Measurements from ENCODE around the gene CHMP4B. TPM values are rescaled to one million over a fixed set of nuclear protein-coding genes. Genes with fewer than 3 reads are reported as not detected.

Gene CHMP4B
- total RNA-seq, 5 donors from 2014 or later (not counting 1 experiment from before 2014, with no cell fraction given) = 45.1 to 64.7 (median 60.8) TPM

DNA sequence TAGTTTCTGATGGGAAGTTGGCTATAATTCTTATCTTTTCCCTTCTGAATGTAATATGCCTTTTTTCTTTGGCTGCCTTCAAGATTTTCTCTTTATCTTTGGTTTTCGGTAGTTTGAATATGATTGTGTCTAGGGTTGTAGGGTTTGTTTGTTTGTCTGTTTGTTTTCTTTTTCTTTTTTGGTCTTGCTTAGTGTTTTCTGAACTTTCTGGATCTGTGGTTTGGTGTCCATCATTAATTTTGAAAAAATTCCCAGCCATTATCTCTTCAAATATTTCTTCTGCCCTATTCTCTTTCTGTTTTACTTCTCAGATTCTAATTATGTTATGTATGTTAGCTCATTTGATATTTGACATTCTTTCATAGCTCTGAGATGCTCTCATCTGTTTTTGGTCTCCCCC lies 79.4 kb downstream of the CHMP4B start:
- no peaks in the 10 kb centered on the region for H3K4me1 ChIP-seq (ENCODE audit: control insufficient read depth in 1 of 2, extremely low read depth in 1 of 2, insufficient read depth in 2 of 2, low read length in 2 of 2)
- Mint-ChIP-seq H3K36me3 (no peaks in the 10 kb centered on the region), H3K27ac (no peak overlapping the region), H3K27me3 (no peaks in the 10 kb centered on the region), H3K4me1 (no peaks in the 10 kb centered on the region), H3K4me3 (no peak overlapping the region), H3K9me3 (peaks cover 0 to 9% (median 9%) of the 10 kb centered on the region in 3 donors)
- no peaks in the 10 kb centered on the region for H3K36me3 ChIP-seq (ENCODE audit: control insufficient read depth in 2 of 2, extremely low read depth in 1 of 2, insufficient read depth in 1 of 2, low read length in 1 of 2)
- no peak overlapping the region for H3K27ac ChIP-seq (ENCODE audit: low read length)
- DNase-seq = no peak
- WGBS (ENCODE audit: insufficient coverage) = no CpG with 5 or more reads among the region's 1 CpG
- CTCF ChIA-PET = no interaction called here
- no peak for ATAC-seq (replicated peaks in 1 of 4)
- POLR2A ChIA-PET = no interaction called here
- no peak overlapping the region for H3K4me3 ChIP-seq (ENCODE audit: control insufficient read depth in 1 of 2, extremely low read depth in 1 of 2, low read length in 1 of 2)
- H3K27me3 ChIP-seq (replicated peaks in 1 of 2; ENCODE audit: control insufficient read depth in 2 of 2, extremely low read depth in 1 of 2, insufficient read depth in 2 of 2, low read length in 1 of 2) = peaks cover 0 to 14% of the 10 kb centered on the region in 2 experiments
- no peaks in the 10 kb centered on the region for H3K9me3 ChIP-seq

DNA sequence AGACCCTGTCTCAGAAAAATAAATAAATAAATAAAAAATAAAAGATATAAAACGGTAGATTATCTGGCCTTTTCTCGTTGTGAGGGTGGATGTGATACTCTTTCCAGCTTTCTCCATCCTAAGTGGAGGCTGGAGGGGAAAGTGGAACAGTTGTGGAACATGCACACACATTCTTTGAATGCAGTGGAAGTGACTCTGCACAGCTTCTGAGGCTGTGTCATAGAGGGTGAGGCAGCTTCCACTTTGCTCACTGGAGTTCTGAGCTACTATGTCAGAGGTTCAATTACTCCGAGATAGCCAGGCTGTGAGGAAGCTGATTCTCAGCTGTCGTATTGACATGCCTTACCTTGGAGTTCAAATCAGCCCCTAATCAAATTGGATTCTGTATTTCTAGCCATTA lies 82.2 kb downstream of the CHMP4B start:
- peaks cover 0 to 9% (median 9%) of the 10 kb centered on the region in 3 donors for H3K9me3 Mint-ChIP-seq
- H3K27ac ChIP-seq (ENCODE audit: low read length) = no peak overlapping the region
- H3K4me1 ChIP-seq (ENCODE audit: control insufficient read depth in 1 of 2, extremely low read depth in 1 of 2, insufficient read depth in 2 of 2, low read length in 2 of 2) = no peaks in the 10 kb centered on the region
- no peaks in the 10 kb centered on the region for H3K4me1 Mint-ChIP-seq
- H3K9me3 ChIP-seq = no peaks in the 10 kb centered on the region
- ATAC-seq (replicated peaks in 1 of 4) (no peak), DNase-seq (no peak)
- no CpG with 5 or more reads among the region's 4 CpGs for WGBS (ENCODE audit: insufficient coverage)
- no peak overlapping the region for H3K4me3 ChIP-seq (ENCODE audit: control insufficient read depth in 1 of 2, extremely low read depth in 1 of 2, low read length in 1 of 2)
- no peaks in the 10 kb centered on the region for H3K36me3 ChIP-seq (ENCODE audit: control insufficient read depth in 2 of 2, extremely low read depth in 1 of 2, insufficient read depth in 1 of 2, low read length in 1 of 2)
- peaks cover 0 to 22% of the 10 kb centered on the region in 2 experiments for H3K27me3 ChIP-seq (replicated peaks in 1 of 2; ENCODE audit: control insufficient read depth in 2 of 2, extremely low read depth in 1 of 2, insufficient read depth in 2 of 2, low read length in 1 of 2)
- no peak overlapping the region for H3K27ac Mint-ChIP-seq
- no peaks in the 10 kb centered on the region for H3K36me3 Mint-ChIP-seq
- H3K27me3 Mint-ChIP-seq = peaks cover 10 to 13% of the 10 kb centered on the region in 2 donors
- CTCF ChIA-PET = no interaction called here
- POLR2A ChIA-PET = no interaction called here
- H3K4me3 Mint-ChIP-seq = no peak overlapping the region

DNA sequence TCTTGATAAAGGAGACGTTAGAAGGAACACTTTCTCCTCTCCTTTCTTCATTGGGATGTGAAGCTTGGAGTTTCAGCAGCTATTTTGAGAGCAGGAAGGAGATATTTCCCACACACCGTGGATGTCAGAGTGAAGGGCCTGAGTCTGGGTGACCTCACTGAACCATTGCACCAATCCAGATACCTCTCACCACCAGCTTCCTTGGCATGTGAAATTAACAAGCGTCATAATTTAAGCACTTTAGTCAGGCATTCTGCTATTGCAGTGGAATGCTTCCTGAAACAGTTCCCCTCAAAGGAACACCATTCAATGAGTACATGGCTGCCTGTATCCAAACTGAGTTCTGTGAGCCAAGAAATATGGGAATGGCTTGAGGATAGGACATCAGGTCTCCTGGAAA lies 83.7 kb downstream of the CHMP4B start:
- Mint-ChIP-seq H3K4me1 (no peaks in the 10 kb centered on the region), H3K27ac (no peak overlapping the region), H3K9me3 (peaks cover 0 to 9% (median 9%) of the 10 kb centered on the region in 3 donors), H3K4me3 (no peak overlapping the region), H3K27me3 (peaks cover 10 to 19% of the 10 kb centered on the region in 2 donors), H3K36me3 (no peaks in the 10 kb centered on the region)
- no peak overlapping the region for H3K27ac ChIP-seq (ENCODE audit: low read length)
- DNase-seq (no peak), ATAC-seq (replicated peaks in 1 of 4) (no peak)
- no peaks in the 10 kb centered on the region for H3K9me3 ChIP-seq
- 100% methylated on average over 1 of the region's 3 CpGs for WGBS (ENCODE audit: insufficient coverage)
- H3K36me3 ChIP-seq (ENCODE audit: control insufficient read depth in 2 of 2, extremely low read depth in 1 of 2, insufficient read depth in 1 of 2, low read length in 1 of 2) = no peaks in the 10 kb centered on the region
- peaks cover 0 to 15% of the 10 kb centered on the region in 2 experiments for H3K27me3 ChIP-seq (replicated peaks in 1 of 2; ENCODE audit: control insufficient read depth in 2 of 2, extremely low read depth in 1 of 2, insufficient read depth in 2 of 2, low read length in 1 of 2)
- no peaks in the 10 kb centered on the region for H3K4me1 ChIP-seq (ENCODE audit: control insufficient read depth in 1 of 2, extremely low read depth in 1 of 2, insufficient read depth in 2 of 2, low read length in 2 of 2)
- no peak overlapping the region for H3K4me3 ChIP-seq (ENCODE audit: control insufficient read depth in 1 of 2, extremely low read depth in 1 of 2, low read length in 1 of 2)
- ChIA-PET POLR2A (no interaction called here), CTCF (no interaction called here)

DNA sequence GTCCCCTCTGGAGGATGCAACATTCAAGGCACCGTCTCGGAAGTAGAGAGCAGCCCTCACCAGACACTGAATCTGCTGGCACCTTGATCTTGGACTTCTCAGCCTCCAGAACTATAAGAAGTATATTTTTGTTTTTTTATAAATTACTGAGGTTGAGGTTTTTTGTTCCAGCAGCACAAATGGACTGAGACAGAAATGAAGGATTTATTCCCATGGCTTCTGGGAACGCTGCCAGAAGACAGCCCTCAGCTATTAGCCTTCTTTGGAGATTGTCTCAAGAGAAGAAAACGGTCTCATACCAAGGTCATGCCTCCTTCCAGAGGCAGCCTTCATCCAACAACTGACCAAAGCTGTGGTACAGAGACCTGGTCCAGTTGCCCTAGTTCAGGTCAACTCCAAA lies 85.4 kb downstream of the CHMP4B start:
- 60% methylated on average over 2 of the region's 4 CpGs for WGBS (ENCODE audit: insufficient coverage)
- Histone ChIP-seq H3K27ac (ENCODE audit: low read length) (no peak overlapping the region), H3K36me3 (ENCODE audit: control insufficient read depth in 2 of 2, extremely low read depth in 1 of 2, insufficient read depth in 1 of 2, low read length in 1 of 2) (no peaks in the 10 kb centered on the region), H3K4me1 (ENCODE audit: control insufficient read depth in 1 of 2, extremely low read depth in 1 of 2, insufficient read depth in 2 of 2, low read length in 2 of 2) (no peaks in the 10 kb centered on the region), H3K9me3 (no peaks in the 10 kb centered on the region), H3K27me3 (replicated peaks in 1 of 2; ENCODE audit: control insufficient read depth in 2 of 2, extremely low read depth in 1 of 2, insufficient read depth in 2 of 2, low read length in 1 of 2) (peaks cover 0 to 19% of the 10 kb centered on the region in 2 experiments), H3K4me3 (ENCODE audit: control insufficient read depth in 1 of 2, extremely low read depth in 1 of 2, low read length in 1 of 2) (no peak overlapping the region)
- Mint-ChIP-seq H3K27me3 (peaks cover 10 to 29% of the 10 kb centered on the region in 2 donors), H3K4me3 (no peak overlapping the region), H3K4me1 (no peaks in the 10 kb centered on the region), H3K36me3 (no peaks in the 10 kb centered on the region), H3K27ac (no peak overlapping the region), H3K9me3 (peaks cover 0 to 1% (median 0%) of the 10 kb centered on the region in 3 donors)
- ATAC-seq (replicated peaks in 1 of 4) = no peak
- no peak for DNase-seq
- ChIA-PET CTCF (interaction anchor here in 1 of 2 donors (0.7 kb wide), 1 partner anchor 216 kb away, joined by 3 read pairs; no protein-coding TSS in a partner anchor), POLR2A (no interaction called here)

DNA sequence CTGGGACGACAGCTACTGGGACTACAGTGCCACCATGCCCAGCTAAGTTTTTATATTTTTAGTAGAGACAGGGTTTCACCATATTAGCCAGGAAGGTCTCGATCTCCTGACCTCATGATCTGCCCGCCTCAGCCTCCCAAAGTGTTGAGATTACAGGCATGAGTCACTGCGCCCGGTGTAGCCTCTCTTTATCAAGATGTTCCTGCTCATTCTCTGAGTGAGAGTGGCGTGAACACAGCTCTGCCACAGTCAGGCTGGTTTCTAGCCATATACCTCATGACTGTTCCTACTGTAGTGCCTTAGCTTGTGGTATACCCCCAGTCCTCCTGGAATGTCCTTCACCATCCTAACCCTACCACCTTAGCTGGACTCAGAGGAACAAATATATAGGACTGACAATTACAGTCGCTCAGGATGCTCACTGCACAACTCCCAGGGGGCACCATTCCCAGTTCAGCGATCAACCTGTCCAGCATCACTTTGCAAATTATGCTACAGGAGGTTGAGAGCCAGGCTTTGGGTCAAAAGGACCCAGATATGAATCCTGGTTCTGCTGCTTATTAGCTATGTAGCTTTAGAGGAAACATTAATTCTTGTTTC lies 86.3 kb downstream of the CHMP4B start:
- Mint-ChIP-seq H3K36me3 (no peaks in the 10 kb centered on the region), H3K4me1 (no peaks in the 10 kb centered on the region), H3K4me3 (no peak overlapping the region), H3K9me3 (peaks cover 0 to 1% (median 0%) of the 10 kb centered on the region in 3 donors), H3K27ac (no peak overlapping the region), H3K27me3 (peaks cover 16 to 34% of the 10 kb centered on the region in 2 donors)
- H3K4me1 ChIP-seq (ENCODE audit: control insufficient read depth in 1 of 2, extremely low read depth in 1 of 2, insufficient read depth in 2 of 2, low read length in 2 of 2) = no peaks in the 10 kb centered on the region
- ATAC-seq (replicated peaks in 1 of 4) (no peak), DNase-seq (peak in 1 of 35 experiments; percentile 19)
- no peaks in the 10 kb centered on the region for H3K36me3 ChIP-seq (ENCODE audit: control insufficient read depth in 2 of 2, extremely low read depth in 1 of 2, insufficient read depth in 1 of 2, low read length in 1 of 2)
- no peak overlapping the region for H3K4me3 ChIP-seq (ENCODE audit: control insufficient read depth in 1 of 2, extremely low read depth in 1 of 2, low read length in 1 of 2)
- ChIA-PET CTCF (interaction anchor here in 1 of 2 donors (0.7 kb wide), 1 partner anchor 215 kb away, joined by 3 read pairs; no protein-coding TSS in a partner anchor), POLR2A (no interaction called here)
- no peaks in the 10 kb centered on the region for H3K9me3 ChIP-seq
- H3K27ac ChIP-seq (ENCODE audit: low read length) = no peak overlapping the region
- peaks cover 0 to 18% of the 10 kb centered on the region in 2 experiments for H3K27me3 ChIP-seq (replicated peaks in 1 of 2; ENCODE audit: control insufficient read depth in 2 of 2, extremely low read depth in 1 of 2, insufficient read depth in 2 of 2, low read length in 1 of 2)
- WGBS (ENCODE audit: insufficient coverage) = 82% methylated on average over 4 of the region's 8 CpGs

DNA sequence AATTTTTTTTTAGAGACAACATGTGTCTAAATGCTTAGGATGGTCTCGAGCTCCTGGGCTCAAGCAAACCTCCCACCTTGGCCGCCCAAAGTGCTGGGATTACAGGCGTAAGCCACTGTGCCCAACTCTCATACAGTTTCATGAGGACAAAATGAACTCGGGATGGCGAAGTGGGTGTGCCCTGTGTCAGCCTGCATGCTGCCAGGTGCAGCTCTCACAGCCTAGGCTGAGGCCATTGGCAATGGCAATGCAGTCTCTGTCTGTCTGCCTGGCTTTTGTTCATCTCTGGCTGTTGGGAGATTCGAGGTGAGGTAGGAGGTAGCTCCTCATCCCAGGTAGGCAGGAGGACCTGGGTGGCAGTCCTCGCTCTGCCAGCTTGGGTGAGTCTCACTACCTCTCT lies 88.0 kb downstream of the CHMP4B start:
- no peak overlapping the region for H3K4me3 ChIP-seq (ENCODE audit: control insufficient read depth in 1 of 2, extremely low read depth in 1 of 2, low read length in 1 of 2)
- no peaks in the 10 kb centered on the region for H3K9me3 Mint-ChIP-seq
- H3K9me3 ChIP-seq = no peaks in the 10 kb centered on the region
- H3K27me3 ChIP-seq (replicated peaks in 1 of 2; ENCODE audit: control insufficient read depth in 2 of 2, extremely low read depth in 1 of 2, insufficient read depth in 2 of 2, low read length in 1 of 2) = peaks cover 0 to 23% of the 10 kb centered on the region in 2 experiments
- no peaks in the 10 kb centered on the region for H3K4me1 Mint-ChIP-seq
- ATAC-seq (replicated peaks in 1 of 4) (no peak), DNase-seq (no peak)
- H3K36me3 Mint-ChIP-seq = no peaks in the 10 kb centered on the region
- ChIA-PET POLR2A (no interaction called here), CTCF (no interaction called here)
- H3K27ac ChIP-seq (ENCODE audit: low read length) = no peak overlapping the region
- H3K4me1 ChIP-seq (ENCODE audit: control insufficient read depth in 1 of 2, extremely low read depth in 1 of 2, insufficient read depth in 2 of 2, low read length in 2 of 2) = no peaks in the 10 kb centered on the region
- WGBS (ENCODE audit: insufficient coverage) = 75% methylated on average over 6 of the region's 7 CpGs
- H3K36me3 ChIP-seq (ENCODE audit: control insufficient read depth in 2 of 2, extremely low read depth in 1 of 2, insufficient read depth in 1 of 2, low read length in 1 of 2) = no peaks in the 10 kb centered on the region
- H3K27ac Mint-ChIP-seq = no peak overlapping the region
- no peak overlapping the region for H3K4me3 Mint-ChIP-seq
- peaks cover 16 to 37% of the 10 kb centered on the region in 2 donors for H3K27me3 Mint-ChIP-seq
